ENCODE measurements around the gene OLAH.

The OLAH gene

DNA sequence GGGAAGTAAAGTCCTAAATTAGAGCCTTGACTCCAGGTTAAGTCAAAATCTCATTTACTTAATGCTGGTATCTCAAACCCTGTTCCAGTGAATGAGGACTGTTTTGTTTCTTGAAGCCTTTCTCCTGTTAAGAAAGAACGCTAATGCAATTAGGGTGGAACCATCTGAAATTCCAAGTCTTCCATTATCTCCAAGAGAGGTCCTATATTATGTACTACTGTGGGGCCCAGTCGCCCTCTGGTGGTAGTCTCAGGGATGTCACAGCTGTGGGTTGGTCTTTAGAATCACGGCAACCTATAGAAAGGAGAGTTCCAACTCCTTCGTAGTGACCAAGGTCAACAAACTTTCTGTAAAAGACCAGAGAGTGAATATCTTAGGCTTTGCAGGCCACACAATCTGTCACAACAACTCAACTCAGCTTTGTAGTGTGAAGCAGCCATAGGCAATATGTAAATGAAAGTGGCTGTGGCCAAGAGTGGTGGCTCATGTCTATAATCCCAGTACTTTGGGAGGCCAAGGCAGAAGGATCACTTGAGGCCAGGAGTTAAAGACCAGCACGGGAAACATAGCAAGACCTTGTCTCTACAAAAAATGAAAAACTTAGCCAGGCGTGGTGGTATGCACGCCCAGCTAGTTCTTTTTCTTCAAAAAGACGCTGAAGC is 62.7 kb downstream of the OLAH start:
- POLR2A ChIA-PET, result interaction anchor here (0.8 to 2.3 kb wide), 3 partner anchors 147 to 269 kb away, joined by 3 to 7 read pairs (median 3); partner anchors contain the start of genes CDNF, HSPA14, MEIG1 and MSANTD7
- CTCF ChIA-PET, result interaction anchor here (0.5 to 1.3 kb wide), 3 partner anchors 21 to 238 kb away, joined by 3 read pairs; no protein-coding TSS in a partner anchor
- TF ChIP-seq ARNT (IDR thresholded peaks at IDR 0.05) (peak; percentile 34; the same call in 1 of the 2 replicates), LEF1 (IDR thresholded peaks at IDR 0.05; ENCODE audit: borderline replicate concordance) (no peak), SUZ12 (IDR thresholded peaks at IDR 0.05) (no peak), NFRKB (IDR thresholded peaks at IDR 0.05) (no peak), ELF4 (IDR thresholded peaks at IDR 0.05) (no peak)
- TF ChIP-seq, protein P1, sequence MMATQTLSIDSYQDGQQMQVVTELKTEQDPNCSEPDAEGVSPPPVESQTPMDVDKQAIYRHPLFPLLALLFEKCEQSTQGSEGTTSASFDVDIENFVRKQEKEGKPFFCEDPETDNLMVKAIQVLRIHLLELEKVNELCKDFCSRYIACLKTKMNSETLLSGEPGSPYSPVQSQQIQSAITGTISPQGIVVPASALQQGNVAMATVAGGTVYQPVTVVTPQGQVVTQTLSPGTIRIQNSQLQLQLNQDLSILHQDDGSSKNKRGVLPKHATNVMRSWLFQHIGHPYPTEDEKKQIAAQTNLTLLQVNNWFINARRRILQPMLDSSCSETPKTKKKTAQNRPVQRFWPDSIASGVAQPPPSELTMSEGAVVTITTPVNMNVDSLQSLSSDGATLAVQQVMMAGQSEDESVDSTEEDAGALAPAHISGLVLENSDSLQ (IDR thresholded peaks at IDR 0.05), result no peak
- DNase-seq (ENCODE audit: extremely low spot score), result peak; percentile 75

DNA sequence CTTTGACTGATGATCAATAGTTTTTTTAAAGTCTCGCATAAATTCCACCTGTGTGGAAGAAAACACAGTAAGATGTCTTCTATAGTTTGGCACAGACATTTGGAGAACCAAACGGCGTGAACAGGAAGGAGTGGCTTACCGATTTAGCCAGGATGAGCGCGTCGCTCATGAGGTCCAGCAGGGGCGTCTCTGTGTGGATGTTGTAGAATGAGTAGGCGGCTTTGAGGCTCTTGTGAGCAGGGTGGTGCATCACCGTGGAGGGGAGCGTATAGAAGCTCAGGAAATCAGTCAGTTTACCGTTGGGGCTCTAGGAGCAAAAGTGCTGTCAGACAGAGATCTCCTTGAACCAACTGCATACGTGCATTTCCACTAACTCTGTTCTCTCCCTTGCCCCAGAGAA is 68.9 kb downstream of the OLAH start:
- CTCF ChIA-PET, result interaction anchor here (0.6 kb wide), 1 partner anchor 141 kb away, joined by 3 read pairs; no protein-coding TSS in a partner anchor
- TF ChIP-seq CTBP1 (IDR thresholded peaks at IDR 0.05; ENCODE audit: borderline replicate concordance), result no peak
- DNase-seq (ENCODE audit: extremely low spot score), result no peak
- POLR2A ChIA-PET, result no interaction called here

DNA sequence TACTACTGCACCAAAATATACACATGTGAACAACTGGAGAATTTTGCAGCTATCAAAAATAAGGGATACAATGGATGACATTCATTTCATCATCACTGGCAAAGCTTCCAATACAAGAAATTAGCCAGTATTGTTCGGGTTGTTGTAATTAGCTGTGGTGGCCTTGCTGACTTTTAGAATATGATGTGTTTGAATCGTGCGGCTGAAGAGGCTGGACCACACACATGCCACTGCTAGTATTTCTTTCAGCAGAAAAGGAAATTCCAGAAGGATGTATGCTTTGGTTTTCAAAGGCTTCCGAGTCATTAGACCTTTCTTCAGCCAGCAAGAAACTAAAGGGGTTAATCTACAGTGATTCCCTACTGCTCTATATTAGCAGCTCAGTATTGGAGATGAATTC is 70.0 kb downstream of the OLAH start:
- TF ChIP-seq SP1 (IDR thresholded peaks at IDR 0.05), result no peak
- TF ChIP-seq TARDBP (IDR thresholded peaks at IDR 0.05), result no peak
- TF ChIP-seq ARNT (IDR thresholded peaks at IDR 0.05), result no peak
- TF ChIP-seq L3MBTL2 (conservative IDR thresholded peaks at IDR 0.05), result no peak
- TF ChIP-seq NFRKB (IDR thresholded peaks at IDR 0.05), result no peak
- no peak for TF ChIP-seq SUZ12 (IDR thresholded peaks at IDR 0.05)
- no peak for TF ChIP-seq LEF1 (IDR thresholded peaks at IDR 0.05; ENCODE audit: borderline replicate concordance)
- POLR2A ChIA-PET, result no interaction called here
- CTCF ChIA-PET, result no interaction called here
- DNase-seq (ENCODE audit: extremely low spot score), result no peak

DNA sequence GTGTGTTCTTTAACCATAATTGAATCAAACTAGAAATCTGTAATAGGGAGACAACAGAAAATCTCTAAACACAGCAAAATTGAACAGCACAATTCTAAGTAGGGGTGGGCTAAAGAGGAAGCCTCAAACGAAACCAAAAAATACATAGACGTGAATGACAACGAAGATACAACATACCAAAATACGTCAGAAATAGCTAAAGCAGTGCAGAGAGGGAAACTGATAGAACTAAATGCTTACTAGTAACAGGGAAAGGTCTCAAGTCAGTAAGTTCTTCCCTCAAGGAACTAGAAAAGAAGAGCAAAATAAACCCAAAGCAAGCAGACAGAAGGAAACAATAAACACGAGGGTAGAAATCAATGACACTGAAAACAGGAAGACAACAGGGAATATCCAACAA is 72.5 kb downstream of the OLAH start:
- ChIA-PET CTCF (no interaction called here), POLR2A (no interaction called here)
- no peak for DNase-seq (ENCODE audit: extremely low spot score)
- TF ChIP-seq BHLHE40 (IDR thresholded peaks at IDR 0.05; ENCODE audit: borderline replicate concordance), result no peak
- TF ChIP-seq, protein P1 (IDR thresholded peaks at IDR 0.05), result no peak
- no peak for TF ChIP-seq ZNF384 (IDR thresholded peaks at IDR 0.05)
- no peak for TF ChIP-seq FOXK2 (IDR thresholded peaks at IDR 0.05)
- TF ChIP-seq L3MBTL2 (conservative IDR thresholded peaks at IDR 0.05), result no peak
- no peak for TF ChIP-seq ARNT (IDR thresholded peaks at IDR 0.05)

DNA sequence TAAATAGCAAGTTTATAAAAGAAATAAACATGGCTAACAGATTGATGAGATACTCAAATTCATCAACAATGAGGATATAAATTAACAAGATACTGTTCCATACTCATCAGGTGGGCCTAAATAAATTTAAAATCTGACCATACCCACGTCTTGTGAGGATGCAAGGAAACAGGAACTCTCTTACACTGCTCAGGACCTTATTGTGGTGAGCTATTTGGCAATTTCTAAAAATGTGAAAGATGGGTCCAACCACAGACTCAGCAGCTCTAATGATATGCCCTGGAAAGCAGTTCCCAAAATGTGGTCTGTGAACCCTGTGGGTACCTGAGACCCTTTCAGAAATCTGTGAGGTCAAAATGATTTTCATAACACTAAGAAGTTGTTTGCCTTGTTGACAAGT is 74.9 kb downstream of the OLAH start:
- CTCF ChIA-PET, result no interaction called here
- POLR2A ChIA-PET, result no interaction called here
- TF ChIP-seq, protein P1 (IDR thresholded peaks at IDR 0.05), result no peak
- TF ChIP-seq SP1 (IDR thresholded peaks at IDR 0.05), result no peak
- TF ChIP-seq TARDBP (IDR thresholded peaks at IDR 0.05), result no peak
- no peak for TF ChIP-seq ELF4 (IDR thresholded peaks at IDR 0.05)
- no peak for TF ChIP-seq NFRKB (IDR thresholded peaks at IDR 0.05)
- no peak for TF ChIP-seq FOXK2 (IDR thresholded peaks at IDR 0.05)
- no peak for TF ChIP-seq FOXM1 (IDR thresholded peaks at IDR 0.05; ENCODE audit: borderline replicate concordance)
- no peak for TF ChIP-seq SUZ12 (IDR thresholded peaks at IDR 0.05)
- TF ChIP-seq FOXA1 (IDR thresholded peaks at IDR 0.05), result no peak
- TF ChIP-seq ARNT (IDR thresholded peaks at IDR 0.05), result no peak
- no peak for TF ChIP-seq LEF1 (IDR thresholded peaks at IDR 0.05; ENCODE audit: borderline replicate concordance)
- TF ChIP-seq L3MBTL2 (conservative IDR thresholded peaks at IDR 0.05), result no peak
- TF ChIP-seq HDGF (IDR thresholded peaks at IDR 0.05; ENCODE audit: borderline replicate concordance), result no peak
- no peak for TF ChIP-seq BHLHE40 (IDR thresholded peaks at IDR 0.05; ENCODE audit: borderline replicate concordance)
- TF ChIP-seq CTBP1 (IDR thresholded peaks at IDR 0.05; ENCODE audit: borderline replicate concordance), result no peak
- DNase-seq (ENCODE audit: extremely low spot score), result no peak

DNA sequence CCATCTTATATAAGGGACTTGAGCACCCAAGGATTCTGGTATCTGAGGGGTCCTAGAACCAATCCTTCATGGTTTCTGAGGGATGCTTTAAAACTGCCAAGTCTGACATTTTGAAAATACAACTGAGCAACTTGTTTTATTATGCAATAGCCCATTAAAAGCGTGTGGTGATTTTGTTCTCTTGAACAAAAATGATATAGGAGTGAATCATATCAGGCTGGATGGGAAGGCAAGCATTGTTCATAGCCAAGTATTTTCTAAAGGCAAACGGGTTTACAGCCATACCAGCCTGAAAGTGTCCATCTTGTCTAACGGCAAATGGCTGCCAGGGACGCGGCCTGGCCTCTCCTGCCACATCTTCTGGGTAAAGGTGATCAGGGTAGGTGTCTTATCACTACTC is 76.8 kb downstream of the OLAH start:
- TF ChIP-seq FOXK2 (IDR thresholded peaks at IDR 0.05), result no peak
- TF ChIP-seq ZNF384 (IDR thresholded peaks at IDR 0.05), result no peak
- CTCF ChIA-PET, result no interaction called here

DNA sequence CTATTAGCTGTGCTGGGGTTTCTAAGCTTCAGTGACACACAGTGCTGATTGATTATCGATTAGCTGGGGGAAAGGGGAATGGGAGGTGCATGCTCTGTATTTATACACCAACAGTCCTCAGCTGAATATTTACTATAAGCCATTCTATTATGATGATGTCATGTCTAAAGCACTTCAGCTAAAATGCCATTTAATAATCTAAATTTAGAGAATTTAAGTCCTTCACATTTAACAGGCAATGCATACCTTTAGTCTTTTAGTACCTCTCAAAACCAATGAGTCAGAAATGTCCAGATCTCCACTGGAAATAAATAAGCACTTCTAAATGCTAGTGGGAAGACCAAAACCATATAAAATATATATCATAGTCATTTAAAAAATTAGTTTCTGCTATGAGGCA is 78.0 kb downstream of the OLAH start:
- DNase-seq (ENCODE audit: extremely low spot score), result no peak
- POLR2A ChIA-PET, result no interaction called here
- TF ChIP-seq LEF1 (IDR thresholded peaks at IDR 0.05; ENCODE audit: borderline replicate concordance), result no peak
- no peak for TF ChIP-seq FOXK2 (IDR thresholded peaks at IDR 0.05)
- TF ChIP-seq NFRKB (IDR thresholded peaks at IDR 0.05), result no peak
- no peak for TF ChIP-seq ZNF384 (IDR thresholded peaks at IDR 0.05)
- TF ChIP-seq, protein P1 (IDR thresholded peaks at IDR 0.05), result no peak
- TF ChIP-seq HDGF (IDR thresholded peaks at IDR 0.05; ENCODE audit: borderline replicate concordance), result no peak
- no peak for TF ChIP-seq ELF4 (IDR thresholded peaks at IDR 0.05)
- TF ChIP-seq TARDBP (IDR thresholded peaks at IDR 0.05), result no peak
- TF ChIP-seq L3MBTL2 (conservative IDR thresholded peaks at IDR 0.05), result no peak
- TF ChIP-seq FOXA1 (IDR thresholded peaks at IDR 0.05), result no peak
- TF ChIP-seq SUZ12 (IDR thresholded peaks at IDR 0.05), result no peak
- TF ChIP-seq CTBP1 (IDR thresholded peaks at IDR 0.05; ENCODE audit: borderline replicate concordance), result no peak
- TF ChIP-seq ARNT (IDR thresholded peaks at IDR 0.05), result no peak
- TF ChIP-seq BHLHE40 (IDR thresholded peaks at IDR 0.05; ENCODE audit: borderline replicate concordance), result no peak
- TF ChIP-seq SP1 (IDR thresholded peaks at IDR 0.05), result no peak
- TF ChIP-seq FOXM1 (IDR thresholded peaks at IDR 0.05; ENCODE audit: borderline replicate concordance), result no peak

More for the DNA sequence above, 76.8 kb downstream of the OLAH start:
- POLR2A ChIA-PET, result no interaction called here
- DNase-seq (ENCODE audit: extremely low spot score), result no peak

More for the DNA sequence above, 78.0 kb downstream of the OLAH start:
- CTCF ChIA-PET, result no interaction called here
